22Rv1 (cell line): ENCODE results near the gene GRIA1.

Experiments
- CTCF ChIP-seq: fragments of 450-650 bp; IDR thresholded peaks from 2 replicates; pipeline ENCODE4 v1.5.1; 2017; ENCODE audit warnings: mild to moderate bottlenecking
- ZFX ChIP-seq: fragments of 450-650 bp; IDR thresholded peaks from 2 replicates; pipeline ENCODE4 v1.6.1; 2017; ENCODE audit warnings: antibody characterized with exemption, borderline replicate concordance

- no peak for TF ChIP-seq ZFX
- no peak for TF ChIP-seq CTCF
Observed at GRCh38 chr5:153630546-153630945, 140.1 kb downstream of the GRIA1 start.
